Adrenal gland (tissue), 5 donors: ENCODE measurements around the gene TLNRD1.

Experiments used
- CTCF ChIP-seq, 6 experiments: fragments of 450-650 bp in 4 of 6; fragments of 200-600 bp in 2 of 6; sonication (generic) in 1 of 6; IDR thresholded peaks; 1 replicate in 5 of 6; 2 replicates in 1 of 6; pipeline versions ENCODE4 v1.5.1 to v1.8.0; 2016 to 2021; ENCODE audit warnings: antibody characterized with exemption in 6 of 6, mild to moderate bottlenecking in 2 of 6, moderate library complexity in 1 of 6
- POLR2A ChIP-seq, 2 donors: fragments of 450-650 bp; IDR thresholded peaks; one replicate each; pipeline ENCODE4 v1.6.1; 2017; ENCODE audit warnings: antibody characterized with exemption in 2 of 2, mild to moderate bottlenecking in 2 of 2, moderate library complexity in 1 of 2
- donor health status: DM: no; HTN: no; CAD: no.

GRCh38 chr15:80951941-80952340 lies 48.8 kb upstream of the TLNRD1 start:
- TF ChIP-seq CTCF (IDR thresholded peaks at IDR 0.05) (no peak), POLR2A (IDR thresholded peaks at IDR 0.05) (no peak)
